ENCODE results near the gene ACTMAP. TPM values are rescaled to one million over a fixed set of nuclear protein-coding genes. Genes with fewer than 3 reads are reported as not detected.

ACTMAP gene
- total RNA-seq (2022; extraction: Qiagen RNA extraction): 15.5 to 21.3 TPM (median 19.0 TPM) in 5 replicates

GRCh38 chr19:40750058-40750873 is at the start of gene ACTMAP:
TSS of gene ACTMAP (minus strand) at chr19:40750477. CDS start at chr19:40749803, 674 bp downstream.

GRCh38 chr19:40798683-40799557 is 48.6 kb upstream of the ACTMAP start, which contains the start of gene EGLN2:
TSS of gene EGLN2 (plus strand) at chr19:40799191. CDS start at chr19:40800573, 1,382 bp downstream.

GRCh38 chr19:40777937-40778705 is 27.8 kb upstream of the ACTMAP start, which contains the start of gene RAB4B:
TSS of gene RAB4B (plus strand) at chr19:40778247. CDS start at chr19:40778376, 129 bp downstream.

GRCh38 chr19:40774916-40775631 is 24.8 kb upstream of the ACTMAP start, which contains the start of gene MIA:
TSS of gene MIA (plus strand) at chr19:40775521. CDS start at chr19:40775543, 22 bp downstream.

GRCh38 chr19:40750874-40751537 is 729 bp upstream of the ACTMAP start, which contains the start of gene SNRPA:
TSS of gene SNRPA (plus strand) at chr19:40751203. CDS start at chr19:40751409, 206 bp downstream.

GRCh38 chr19:40716482-40717324 is 33.6 kb downstream of the ACTMAP start, which contains the start of the genes COQ8B and ITPKC:
TSS of gene COQ8B (minus strand) at chr19:40716886. CDS start at chr19:40714632, 2,254 bp downstream.
TSS of gene ITPKC (plus strand) at chr19:40717112. CDS start at chr19:40717136, 24 bp downstream.

Other genes starting within 250 kb of the ACTMAP start
- 93.3 to 152 TPM (median 136 TPM) in 5 replicates for gene SHKBP1, start 173.6 kb downstream of the ACTMAP start, total RNA-seq (2022; extraction: Qiagen RNA extraction)
- 34.3 to 57.2 TPM (median 46.2 TPM) in 5 replicates for gene LTBP4, start 149.1 kb downstream of the ACTMAP start, total RNA-seq (2022; extraction: Qiagen RNA extraction)
- 52.1 to 81.6 TPM (median 75.1 TPM) in 5 replicates for gene NUMBL, start 59.8 kb downstream of the ACTMAP start, total RNA-seq (2022; extraction: Qiagen RNA extraction)
- 75.4 to 105 TPM (median 92.9 TPM) in 5 replicates for gene COQ8B, start 33.6 kb downstream of the ACTMAP start, total RNA-seq (2022; extraction: Qiagen RNA extraction)
- gene ITPKC, start 33.4 kb downstream of the ACTMAP start, total RNA-seq (2022; extraction: Qiagen RNA extraction): 36.4 to 49.8 TPM (median 45.3 TPM) in 5 replicates
- gene SNRPA, start 726 bp upstream of the ACTMAP start, total RNA-seq (2022; extraction: Qiagen RNA extraction): 159 to 177 TPM (median 172 TPM) in 5 replicates
- 0.30 to 0.33 TPM in 2 of 5 replicates, not detected in the others for gene MIA, start 25.0 kb upstream of the ACTMAP start, total RNA-seq (2022; extraction: Qiagen RNA extraction)
- 14.9 to 18.5 TPM (median 16.9 TPM) in 5 replicates for gene RAB4B, start 27.8 kb upstream of the ACTMAP start, total RNA-seq (2022; extraction: Qiagen RNA extraction)
- 74.3 to 103 TPM (median 97.3 TPM) in 5 replicates for gene EGLN2, start 48.7 kb upstream of the ACTMAP start, total RNA-seq (2022; extraction: Qiagen RNA extraction)
- 0.07 TPM in 1 of 5 replicates, not detected in the others for gene CYP2A6, start 100.0 kb upstream of the ACTMAP start, total RNA-seq (2022; extraction: Qiagen RNA extraction)
- gene CYP2A7, start 131.8 kb upstream of the ACTMAP start, total RNA-seq (2022; extraction: Qiagen RNA extraction): not detected in 5 replicates
- 0.04 TPM in 1 of 5 replicates, not detected in the others for gene CYP2B6, start 240.8 kb upstream of the ACTMAP start, total RNA-seq (2022; extraction: Qiagen RNA extraction)